HepG2 (cell line): ENCODE data around the gene NEURL3. TPM values are rescaled to one million over a fixed set of nuclear protein-coding genes. Genes with fewer than 3 reads are reported as not detected.

Experiments used
- ATAC-seq: fragments of 200-7000 bp; cut with Tn5 transposase; 3 replicates; pipeline ENCODE4 v1.9.1; 2020; ENCODE audit warnings: mild to moderate bottlenecking, moderate library complexity
- BruUV-seq: library from RNA; stranded (reverse); fragments of 400-500 nt; replicated peaks from 2 replicates; lab custom pipeline; 2021; lab: Mats Ljungman, UMichigan
- CTCF ChIA-PET: fragments of 300-600 bp; formaldehyde crosslinking; extraction: SDS; loops from one replicate; lab custom pipeline; 2021; ENCODE audit warnings: low total read pairs, inconsistent platforms, low intra/inter-chr PET ratio; lab: Yijun Ruan, JAX
- POLR2A ChIA-PET: fragments of 350-600 bp; sonication (Branson Sonifier 250); formaldehyde crosslinking; loops from one replicate; lab custom pipeline; 2020; ENCODE audit warnings: antibody characterized with exemption, inconsistent platforms; lab: Yijun Ruan, JAX
- DNase-seq: peaks from one replicate; pipeline ENCODE4 v3.0.0-alpha.2; 2015; ENCODE audit warnings: low spot score
- FAIRE-seq: peaks from 3 replicates; lab custom pipeline; 2011; peaks lifted over from hg19 to GRCh38; lab: Jason Lieb, UNC
- H2AFZ ChIP-seq: one replicate; pipeline ENCODE4 v1.6.1; 2011; ENCODE audit warnings: low read length, inconsistent platforms
- H3K27ac ChIP-seq: fragments of 300-600 bp; 3 replicates; pipeline ENCODE4 v1.8.0; 2011; ENCODE audit warnings: mixed run types, mild to moderate bottlenecking, mixed read lengths, low read length, inconsistent platforms; ENCODE audit not compliant: insufficient read depth; ENCODE audit errors: extremely low read length
- H3K27me3 ChIP-seq, 2 experiments: fragments of 200-600 bp in 1 of 2; 2 replicates in 1 of 2; 3 replicates in 1 of 2; pipeline versions ENCODE4 v1.6.0 to v1.8.0; 2011; ENCODE audit warnings: low read length in 2 of 2, mild to moderate bottlenecking in 2 of 2, moderate library complexity in 2 of 2, inconsistent platforms in 1 of 2; ENCODE audit not compliant: insufficient read depth in 2 of 2, control insufficient read depth in 1 of 2
- H3K36me3 ChIP-seq, 2 experiments: fragments of 200-600 bp in 1 of 2; replicated peaks in 1 of 2; 2 replicates in 1 of 2; 3 replicates in 1 of 2; pipeline versions ENCODE4 v1.5.1 to v1.8.0; 2011; ENCODE audit warnings: low read length in 2 of 2, inconsistent platforms in 1 of 2; ENCODE audit not compliant: insufficient read depth in 2 of 2, control insufficient read depth in 1 of 2
- H3K4me1 ChIP-seq: 2 replicates; pipeline ENCODE4 v1.5.1; 2012; ENCODE audit warnings: low read length, inconsistent platforms; ENCODE audit not compliant: insufficient read depth
- H3K4me2 ChIP-seq: 2 replicates; pipeline ENCODE4 v1.6.0; 2011; ENCODE audit warnings: low read depth, low read length, inconsistent platforms
- H3K4me3 ChIP-seq, 3 experiments: fragments of 200-600 bp in 1 of 3; sonication (generic), shearing (Covaris generic) in 1 of 3; replicated peaks in 1 of 3; 2 replicates each; pipeline ENCODE4 v1.5.1; 2011 to 2016; ENCODE audit warnings: low read length in 3 of 3, inconsistent platforms in 2 of 3, low read depth in 2 of 3, mild to moderate bottlenecking in 2 of 3, control low read depth in 1 of 3, mixed read lengths in 1 of 3; ENCODE audit not compliant: insufficient read depth in 1 of 3
- H3K79me2 ChIP-seq: one replicate; pipeline ENCODE4 v1.6.1; 2011; ENCODE audit warnings: low read length, inconsistent platforms; ENCODE audit not compliant: insufficient read depth
- H3K9ac ChIP-seq: 2 replicates; pipeline ENCODE4 v1.6.0; 2011; ENCODE audit warnings: mild to moderate bottlenecking, low read depth, low read length, inconsistent platforms; ENCODE audit not compliant: insufficient read depth
- H3K9me3 ChIP-seq: 2 replicates; pipeline ENCODE4 v1.5.1; 2012; ENCODE audit warnings: mild to moderate bottlenecking, low read length
- H4K20me1 ChIP-seq: 2 replicates; pipeline ENCODE4 v1.6.0; 2011; ENCODE audit warnings: inconsistent platforms, mild to moderate bottlenecking, low read length, moderate library complexity; ENCODE audit not compliant: insufficient read depth
- AHR ChIP-seq: IDR thresholded peaks from 2 replicates; pipeline ENCODE4 v1.6.1; 2018; ENCODE audit warnings: missing genetic modification reagents, missing compliant biosample characterization
- CBFB ChIP-seq: sonication (generic); formaldehyde crosslinking; IDR thresholded peaks from 2 replicates; pipeline ENCODE4 v1.4.0; 2020; ENCODE audit warnings: missing genetic modification reagents
- GZF1 ChIP-seq: sonication (generic); formaldehyde crosslinking; IDR thresholded peaks from 2 replicates; pipeline ENCODE4 v1.5.1; 2020; ENCODE audit warnings: mild to moderate bottlenecking, missing genetic modification reagents
- JUNB ChIP-seq: sonication (generic); formaldehyde crosslinking; IDR thresholded peaks from 2 replicates; pipeline ENCODE4 v1.8.0; 2022; ENCODE audit warnings: missing genetic modification reagents, mild to moderate bottlenecking, borderline replicate concordance
- KLF6 ChIP-seq: IDR thresholded peaks from 2 replicates; pipeline ENCODE4 v1.8.0; 2016; ENCODE audit warnings: missing biosample characterization, missing genetic modification reagents
- STAG1 ChIP-seq: sonication (generic); formaldehyde crosslinking; IDR thresholded peaks from 2 replicates; pipeline ENCODE4 v1.4.0; 2020; ENCODE audit warnings: missing genetic modification reagents
- THRA ChIP-seq: sonication (generic); formaldehyde crosslinking; IDR thresholded peaks from 2 replicates; pipeline ENCODE4 v1.4.0; 2020; ENCODE audit warnings: missing genetic modification reagents, borderline replicate concordance
- ZNF260 ChIP-seq: sonication (generic); formaldehyde crosslinking; IDR thresholded peaks from 2 replicates; pipeline ENCODE4 v1.4.0; 2020; ENCODE audit warnings: missing genetic modification reagents, low read depth, mild to moderate bottlenecking, borderline replicate concordance
- ZNF431 ChIP-seq: sonication (generic); formaldehyde crosslinking; IDR thresholded peaks from 2 replicates; pipeline ENCODE4 v1.9.0; 2022; ENCODE audit warnings: missing genetic modification reagents, low read depth, mild to moderate bottlenecking, borderline replicate concordance
- ZNF501 ChIP-seq: sonication (generic); formaldehyde crosslinking; IDR thresholded peaks from 2 replicates; pipeline ENCODE4 v1.5.1; 2020; ENCODE audit warnings: mild to moderate bottlenecking, moderate library complexity, missing genetic modification reagents
- ZNF747 ChIP-seq: sonication (generic); formaldehyde crosslinking; IDR thresholded peaks from 2 replicates; pipeline ENCODE4 v1.8.1; 2023; ENCODE audit warnings: missing genetic modification reagents, mild to moderate bottlenecking, borderline replicate concordance
- ZNF770 ChIP-seq: sonication (generic); formaldehyde crosslinking; IDR thresholded peaks from 2 replicates; pipeline ENCODE4 v1.5.0; 2020; ENCODE audit warnings: mild to moderate bottlenecking, missing genetic modification reagents
- WGBS: methylation state at CpG from one replicate; pipeline ENCODE4 v1.1.6; 2017; ENCODE audit warnings: low lambda C conversion rate; 5-methylcytosine and 5-hydroxymethylcytosine counted together
- in situ Hi-C: cut with HindIII; loops from 2 replicates; pipeline ENCODE4 v1.10.0; 2017; ENCODE audit warnings: low pct_unique_long_range_greater_than_20kb; ENCODE audit not compliant: extremely low pct_ligation_motif_present
- intact Hi-C: fragments of 100-400 bp; cut with micrococcal nuclease; formaldehyde crosslinking; loops from one replicate; pipeline ENCODE4 v1.10.0; 2022; ENCODE audit not compliant: unreplicated experiment
- polyA plus RNA-seq, 8 experiments: library from polyadenylated mRNA; depleted of rRNA in 3 of 8; stranded (reverse) in 7 of 8; unstranded in 1 of 8; fragments of >200 nt; fragmentation: Illumina TruSeq in 4 of 8; extraction: Trizol in 4 of 8; gene quantifications; 2 replicates each; pipeline versions ENCODE4 v1.2.1 to v1.2.3, GENCODE V29; 2011 to 2016; ENCODE audit warnings: low read depth in 4 of 8, missing spikeins in 1 of 8, mixed read lengths in 1 of 8; ENCODE audit not compliant: insufficient read depth in 1 of 8
- total RNA-seq, 5 experiments: library from RNA; depleted of rRNA; stranded (reverse); fragments of >200 nt; fragmentation: Illumina TruSeq; extraction: Trizol; gene quantifications; 2 replicates each; pipeline ENCODE4 v1.2.3, GENCODE V29; 2016; ENCODE audit warnings: low read depth in 1 of 5

Gene NEURL3
- total and polyA plus RNA-seq, 2 of the 13 experiments (the other 11 are each of a cell fraction or from before 2014, with no cell fraction given) = 0.16 to 1.2 TPM

- ChIA-PET POLR2A (no interaction called here), CTCF (no interaction called here)
- DNase-seq (no peak), ATAC-seq (no peak), FAIRE-seq (no peak)
- Histone ChIP-seq H3K79me2 (no peaks in the 10 kb centered on the region), H3K9me3 (no peaks in the 10 kb centered on the region), H3K9ac (no peak overlapping the region), H3K4me3 (no peak overlapping the region), H3K36me3 (no peaks in the 10 kb centered on the region), H4K20me1 (no peaks in the 10 kb centered on the region), H3K4me1 (no peaks in the 10 kb centered on the region), H3K27me3 (peaks cover 0 to 6% of the 10 kb centered on the region in 2 experiments; a peak in 2 of 5 replicates), H3K27ac (no peak overlapping the region), H2AFZ (no peak overlapping the region), H3K4me2 (no peak overlapping the region)
- in situ Hi-C loops = no loop called here
- no peak for TF ChIP-seq STAG1 (CRISPR knock-in tag)
- no peak for TF ChIP-seq CBFB (CRISPR knock-in tag)
- TF ChIP-seq ZNF770 = no peak
- TF ChIP-seq THRA (CRISPR knock-in tag) = no peak
- no peak for TF ChIP-seq GZF1 (CRISPR knock-in tag)
- no peak for TF ChIP-seq ZNF501 (CRISPR knock-in tag)
- TF ChIP-seq ZNF747 (CRISPR knock-in tag) = no peak
- no peak for TF ChIP-seq ZNF260 (CRISPR knock-in tag)
- TF ChIP-seq ZNF431 (CRISPR knock-in tag) = no peak
- no peak for TF ChIP-seq JUNB (CRISPR knock-in tag)
- TF ChIP-seq AHR = no peak
- no peak for TF ChIP-seq KLF6 (CRISPR knock-in tag)
- 10% methylated on average over 1 of the region's 1 CpG for WGBS
- no TSS peak for BruUV-seq
- intact Hi-C loops = no loop called here
Observed at GRCh38 chr2:96494188-96494587, 11.0 kb downstream of the NEURL3 start.
